Stimulated activated effector memory CD8-positive, alpha-beta T cell treated with anti-CD3 and anti-CD28 coated beads, Interleukin-12 subunit alpha, Interleukin-12 subunit beta, amount 100 ng/mL, for 72 hours (primary cell): ENCODE measurements around the gene RPL31.
A peak's percentile ranks its signal among the peaks of the same experiment; 100 is the strongest.

Experiments used
- ATAC-seq: fragments of 150-1000 bp; cut with Tn5 transposase; 2 replicates; pipeline ENCODE4 v1.10.0; 2021
- DNase-seq, 2 donors: peaks; one replicate each; pipeline ENCODE4 v3.0.0; 2021 to 2022; ENCODE audit warnings: low spot score in 2 of 2
- H3K27ac Mint-ChIP-seq: one replicate; pipeline ENCODE4 v1.8.0; 2022; ENCODE audit warnings: mild to moderate bottlenecking, mixed read lengths
- H3K36me3 Mint-ChIP-seq: one replicate; pipeline ENCODE4 v1.8.0; 2022; ENCODE audit warnings: mild to moderate bottlenecking, mixed read lengths
- H3K4me1 Mint-ChIP-seq: one replicate; pipeline ENCODE4 v1.8.0; 2022; ENCODE audit warnings: mixed read lengths
- H3K4me3 Mint-ChIP-seq: one replicate; pipeline ENCODE4 v1.8.0; 2022; ENCODE audit warnings: mild to moderate bottlenecking, mixed read lengths
- H3K9me3 Mint-ChIP-seq: one replicate; pipeline ENCODE4 v1.8.0; 2022; ENCODE audit warnings: mixed read lengths

The RPL31 gene

DNA sequence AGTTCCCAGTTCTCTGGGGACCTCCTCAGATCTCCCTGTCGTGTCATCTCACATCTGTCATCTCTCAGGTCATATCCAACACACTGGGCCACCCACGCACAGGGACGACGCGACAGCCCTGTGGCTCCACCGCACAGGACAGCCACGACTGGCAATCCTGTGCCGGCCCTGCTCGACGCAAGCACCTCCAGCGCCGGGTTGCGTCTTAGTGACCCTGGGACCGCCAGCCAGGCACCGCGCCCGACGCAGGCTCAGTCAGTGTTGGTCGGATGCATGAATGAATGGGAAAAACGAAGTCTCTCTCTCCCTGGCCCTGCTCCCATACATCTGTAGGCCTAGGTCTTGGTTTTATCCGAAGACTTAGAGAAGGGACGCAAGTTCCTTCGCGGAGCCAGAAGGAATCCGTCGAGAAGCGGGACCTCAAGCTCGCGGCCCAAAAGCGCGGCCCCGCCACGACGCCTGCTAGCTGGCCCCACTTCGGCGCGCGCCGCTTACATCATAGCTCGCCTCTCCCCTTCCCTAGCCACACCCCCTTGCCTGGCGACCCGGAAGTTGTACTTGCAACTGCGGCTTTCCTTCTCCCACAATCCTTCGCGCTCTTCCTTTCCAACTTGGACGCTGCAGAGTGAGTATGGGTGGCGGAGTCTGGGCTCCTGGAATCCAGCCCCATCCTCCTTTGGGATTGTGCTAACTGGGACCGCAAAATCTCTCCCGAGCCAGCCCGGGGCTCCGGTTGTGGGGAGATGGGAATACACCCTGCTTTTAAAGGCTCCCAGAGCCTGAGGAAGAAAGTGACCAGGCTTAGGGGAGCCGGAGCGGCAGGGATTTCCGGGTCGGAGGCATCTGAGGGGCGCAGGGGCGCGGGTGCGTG, at the start of gene RPL31:
Gene RPL31, plus strand, starts transcription at position 599 of the 871 bp plus-strand sequence. CDS start 413 bp downstream, outside the sequence.
- peak; percentile 96 for ATAC-seq
- Mint-ChIP-seq H3K4me3 (peak within 1 kb of the TSS; percentile 92), H3K9me3 (no peaks in the 10 kb centered on the region), H3K27ac (peak within 1 kb of the TSS; percentile 96), H3K36me3 (peaks cover 52% of the 10 kb centered on the region), H3K4me1 (peaks cover 43% of the 10 kb centered on the region)
- peak; percentile 81 to 95 for DNase-seq

DNA sequence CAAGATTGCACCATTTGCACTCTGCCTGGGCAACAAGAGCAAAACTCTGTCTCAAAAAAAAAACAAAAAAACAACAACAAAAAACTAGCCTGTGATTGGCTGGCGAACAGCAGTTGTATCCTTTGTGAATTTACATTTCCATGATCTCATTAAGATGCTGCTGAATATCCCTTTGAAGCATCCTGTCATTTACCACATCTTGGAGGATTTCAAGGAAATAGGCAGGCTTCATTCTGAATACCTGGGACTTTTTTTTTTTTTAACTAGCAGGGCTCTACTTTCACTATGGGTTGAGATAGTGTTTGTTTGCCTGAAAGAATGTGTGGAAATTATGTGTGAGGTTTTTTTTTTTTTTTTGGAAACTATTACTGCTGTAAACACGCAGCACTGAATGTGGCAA, 49.6 kb upstream of the RPL31 start:
- no peak overlapping the region for H3K4me3 Mint-ChIP-seq
- H3K36me3 Mint-ChIP-seq, result no peaks in the 10 kb centered on the region
- no peaks in the 10 kb centered on the region for H3K9me3 Mint-ChIP-seq
- ATAC-seq, result no peak
- DNase-seq, result no peak
- H3K27ac Mint-ChIP-seq, result no peak overlapping the region
- no peaks in the 10 kb centered on the region for H3K4me1 Mint-ChIP-seq

- no peak for ATAC-seq
- no peaks in the 10 kb centered on the region for H3K9me3 Mint-ChIP-seq
- H3K27ac Mint-ChIP-seq, result no peak overlapping the region
These were observed 48.6 kb upstream of the RPL31 start for GRCh38 chr2:100953406-100954043.

GRCh38 chr2:100954044-100954420, 48.1 kb upstream of the RPL31 start:
- Mint-ChIP-seq H3K4me3 (no peak overlapping the region), H3K27ac (no peak overlapping the region), H3K9me3 (no peaks in the 10 kb centered on the region), H3K4me1 (no peaks in the 10 kb centered on the region), H3K36me3 (no peaks in the 10 kb centered on the region)
- DNase-seq (no peak), ATAC-seq (no peak)

More at GRCh38 chr2:100953406-100954043, 48.6 kb upstream of the RPL31 start:
- DNase-seq, result no peak
- Mint-ChIP-seq H3K36me3 (no peaks in the 10 kb centered on the region), H3K4me1 (no peaks in the 10 kb centered on the region), H3K4me3 (no peak overlapping the region)

DNA sequence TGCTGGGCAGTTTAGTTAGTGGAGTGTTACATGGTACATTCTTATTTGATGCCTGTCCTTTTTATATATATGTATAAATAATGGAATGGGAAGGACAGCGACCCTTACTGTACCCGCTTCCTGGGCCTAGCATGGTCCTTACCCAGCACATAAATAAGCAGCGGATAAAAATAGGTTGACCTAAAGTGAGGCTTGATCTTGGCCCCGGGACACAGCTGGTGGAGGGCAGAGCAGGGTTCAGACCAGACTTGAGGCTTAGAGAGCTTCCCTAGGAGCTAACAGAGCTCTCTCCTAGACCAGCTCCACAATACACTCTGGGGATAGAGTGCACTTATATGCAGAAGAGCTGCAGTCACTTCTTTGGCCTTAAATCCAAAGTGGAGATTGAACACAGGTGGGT, 46.9 kb upstream of the RPL31 start:
- H3K36me3 Mint-ChIP-seq, result no peaks in the 10 kb centered on the region
- H3K4me1 Mint-ChIP-seq, result no peaks in the 10 kb centered on the region

GRCh38 chr2:100956081-100956480, 46.0 kb upstream of the RPL31 start:
- no peak for ATAC-seq
- no peaks in the 10 kb centered on the region for H3K9me3 Mint-ChIP-seq

More for the DNA sequence above, 46.9 kb upstream of the RPL31 start:
- no peaks in the 10 kb centered on the region for H3K9me3 Mint-ChIP-seq
- no peak for ATAC-seq
- no peak for DNase-seq
- no peak overlapping the region for H3K4me3 Mint-ChIP-seq
- no peak overlapping the region for H3K27ac Mint-ChIP-seq

DNA sequence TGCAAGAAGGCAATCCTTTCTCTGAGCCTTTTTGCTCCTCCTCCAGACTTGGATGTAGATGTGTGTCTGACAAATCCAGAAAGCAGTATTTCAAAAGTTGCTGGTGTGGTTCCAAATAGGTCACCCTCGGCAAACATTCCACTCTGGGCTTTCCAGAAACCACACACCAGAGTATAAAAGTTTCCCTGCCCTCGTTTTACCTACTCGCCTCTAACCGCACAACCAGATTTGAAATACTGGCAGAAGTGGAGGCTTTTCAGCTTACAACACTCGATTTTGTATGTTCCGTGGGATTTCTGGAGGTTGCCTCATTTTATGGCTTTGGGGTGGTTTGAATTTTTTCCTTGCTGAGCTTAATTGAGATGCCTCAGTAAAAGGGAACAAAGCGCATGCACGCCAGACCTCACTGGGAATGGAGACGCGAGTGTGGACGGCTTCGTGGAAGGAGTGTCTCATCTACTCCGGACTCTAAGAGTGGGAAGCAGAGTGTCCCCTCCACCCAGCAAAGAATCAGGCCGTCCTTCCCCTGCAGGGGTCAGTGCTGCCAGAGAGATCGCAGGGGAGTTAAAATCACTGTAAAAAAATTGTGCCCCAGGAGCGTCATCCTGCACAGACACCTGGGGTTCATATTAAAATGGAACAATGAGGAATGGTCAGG, 44.0 kb upstream of the RPL31 start:
- no peak for ATAC-seq

More at GRCh38 chr2:100956081-100956480, 46.0 kb upstream of the RPL31 start:
- no peak for DNase-seq
- H3K27ac Mint-ChIP-seq, result no peak overlapping the region
- no peaks in the 10 kb centered on the region for H3K36me3 Mint-ChIP-seq
- no peak overlapping the region for H3K4me3 Mint-ChIP-seq
- H3K4me1 Mint-ChIP-seq, result no peaks in the 10 kb centered on the region

GRCh38 chr2:100959225-100959880, 42.7 kb upstream of the RPL31 start:
- Mint-ChIP-seq H3K9me3 (no peaks in the 10 kb centered on the region), H3K4me3 (no peak overlapping the region), H3K27ac (no peak overlapping the region), H3K36me3 (no peaks in the 10 kb centered on the region), H3K4me1 (no peaks in the 10 kb centered on the region)
- DNase-seq, result no peak
- ATAC-seq, result no peak

More for the DNA sequence above, 44.0 kb upstream of the RPL31 start:
- no peaks in the 10 kb centered on the region for H3K36me3 Mint-ChIP-seq
- no peak for DNase-seq
- H3K9me3 Mint-ChIP-seq, result no peaks in the 10 kb centered on the region
- H3K27ac Mint-ChIP-seq, result no peak overlapping the region
- H3K4me3 Mint-ChIP-seq, result no peak overlapping the region
- H3K4me1 Mint-ChIP-seq, result no peaks in the 10 kb centered on the region

DNA sequence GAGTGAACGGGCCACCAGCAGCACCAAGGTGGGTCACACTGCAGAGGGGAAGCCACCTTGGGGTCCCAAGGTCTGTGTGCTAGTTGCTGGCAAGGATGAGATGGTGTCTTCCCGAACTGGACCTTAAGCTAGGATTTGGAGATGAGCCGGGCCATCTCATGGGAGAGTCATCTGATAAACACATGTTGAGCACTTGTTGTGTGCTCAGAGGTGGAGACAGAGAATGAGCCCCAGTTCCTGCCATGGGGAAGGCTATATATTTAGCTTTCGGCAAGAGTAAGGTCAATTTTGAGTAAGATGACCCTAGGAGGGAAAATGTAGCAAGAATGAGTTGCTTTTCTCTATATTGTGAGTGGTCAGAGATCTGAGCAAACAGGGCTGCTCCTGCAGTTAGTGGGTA, 41.4 kb upstream of the RPL31 start:
- no peak for DNase-seq
- H3K27ac Mint-ChIP-seq, result no peak overlapping the region
- ATAC-seq, result no peak

GRCh38 chr2:100962366-100963025, 39.6 kb upstream of the RPL31 start:
- DNase-seq, result no peak
- Mint-ChIP-seq H3K9me3 (no peaks in the 10 kb centered on the region), H3K36me3 (no peaks in the 10 kb centered on the region), H3K27ac (no peak overlapping the region), H3K4me3 (no peak overlapping the region), H3K4me1 (no peaks in the 10 kb centered on the region)
- ATAC-seq, result no peak

More for the DNA sequence above, 41.4 kb upstream of the RPL31 start:
- no peak overlapping the region for H3K4me3 Mint-ChIP-seq
- H3K9me3 Mint-ChIP-seq, result no peaks in the 10 kb centered on the region
- H3K36me3 Mint-ChIP-seq, result no peaks in the 10 kb centered on the region
- no peaks in the 10 kb centered on the region for H3K4me1 Mint-ChIP-seq

DNA sequence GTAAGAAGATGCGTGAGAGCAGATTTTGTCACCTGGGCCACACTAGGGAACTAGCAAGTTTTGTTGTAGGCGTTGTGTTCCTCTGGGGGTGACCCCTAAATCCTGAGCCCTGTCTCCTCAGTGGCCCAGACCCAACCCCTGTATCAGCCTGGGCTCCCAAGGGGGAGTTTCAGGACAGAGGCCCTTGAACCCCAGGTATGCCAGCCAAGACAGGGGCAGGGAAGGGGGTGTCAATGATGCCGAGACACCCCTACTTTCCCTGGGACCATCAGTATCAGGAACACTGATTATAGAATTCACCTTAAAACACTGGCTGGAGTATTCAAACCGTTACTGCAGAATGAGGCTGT, 39.1 kb upstream of the RPL31 start:
- Mint-ChIP-seq H3K9me3 (no peaks in the 10 kb centered on the region), H3K36me3 (no peaks in the 10 kb centered on the region), H3K27ac (no peak overlapping the region), H3K4me1 (no peaks in the 10 kb centered on the region), H3K4me3 (no peak overlapping the region)
- DNase-seq, result no peak
- no peak for ATAC-seq

- Mint-ChIP-seq H3K27ac (no peak overlapping the region), H3K4me1 (no peaks in the 10 kb centered on the region), H3K36me3 (no peaks in the 10 kb centered on the region), H3K4me3 (no peak overlapping the region), H3K9me3 (no peaks in the 10 kb centered on the region)
- ATAC-seq, result no peak
- no peak for DNase-seq
These were observed 37.9 kb upstream of the RPL31 start for GRCh38 chr2:100964222-100964621.

GRCh38 chr2:100964681-100965169, 37.4 kb upstream of the RPL31 start:
- Mint-ChIP-seq H3K4me3 (no peak overlapping the region), H3K9me3 (no peaks in the 10 kb centered on the region), H3K36me3 (no peaks in the 10 kb centered on the region), H3K27ac (no peak overlapping the region), H3K4me1 (no peaks in the 10 kb centered on the region)
- DNase-seq, result no peak
- no peak for ATAC-seq

GRCh38 chr2:100965596-100965995, 36.5 kb upstream of the RPL31 start:
- no peaks in the 10 kb centered on the region for H3K9me3 Mint-ChIP-seq
- H3K36me3 Mint-ChIP-seq, result no peaks in the 10 kb centered on the region
- DNase-seq, result no peak
- H3K4me3 Mint-ChIP-seq, result no peak overlapping the region
- no peak for ATAC-seq
- H3K4me1 Mint-ChIP-seq, result no peaks in the 10 kb centered on the region
- H3K27ac Mint-ChIP-seq, result no peak overlapping the region

- Mint-ChIP-seq H3K27ac (no peak overlapping the region), H3K4me3 (no peak overlapping the region), H3K36me3 (no peaks in the 10 kb centered on the region), H3K4me1 (no peaks in the 10 kb centered on the region), H3K9me3 (no peaks in the 10 kb centered on the region)
- DNase-seq (no peak), ATAC-seq (no peak)
These were observed 34.4 kb upstream of the RPL31 start for GRCh38 chr2:100967716-100968115.
